ENCODE results near the gene PARVA.
A peak's percentile ranks its signal among the peaks of the same experiment; 100 is the strongest.

The PARVA gene

GRCh38 chr11:12417691-12418611 is 40.6 kb downstream of the PARVA start:
- H4K8ac ChIP-seq (ENCODE audit: low read length): peak overlapping the region; percentile 72
- no peaks in the 10 kb centered on the region for H3K27me3 ChIP-seq (ENCODE audit: control insufficient read depth in 1 of 2, insufficient read depth in 1 of 2, low read length in 2 of 2)
- peak overlapping the region in 1 of 2 experiments; percentile 31 for H3K14ac ChIP-seq (ENCODE audit: low read length in 2 of 2)
- H3K4me1 ChIP-seq (ENCODE audit: control insufficient read depth, insufficient read depth, low read depth, low read length): peaks cover 13% of the 10 kb centered on the region
- H3K18ac ChIP-seq (ENCODE audit: low read depth in 1 of 2, low read length in 2 of 2): peak overlapping the region; percentile 37 to 79
- H3K4me3 ChIP-seq (ENCODE audit: insufficient read depth in 1 of 2, low read depth in 1 of 2, low read length in 2 of 2): peak overlapping the region in 1 of 2 experiments; percentile 1
- peaks cover 25% of the 10 kb centered on the region for H3K79me1 ChIP-seq (replicated peaks; ENCODE audit: low read length, poor library complexity, severe bottlenecking)
- H3K27ac ChIP-seq (ENCODE audit: low read length, poor library complexity, severe bottlenecking): no peak overlapping the region
- no peak overlapping the region for H2BK5ac ChIP-seq (ENCODE audit: low read depth, low read length, poor library complexity, severe bottlenecking)
- no peak overlapping the region for H2BK15ac ChIP-seq (ENCODE audit: low read depth, poor library complexity, severe bottlenecking)
- H2BK120ac ChIP-seq (ENCODE audit: low read depth, low read length): no peak overlapping the region
- no peak overlapping the region for H3K4me2 ChIP-seq (ENCODE audit: low read length, poor library complexity, severe bottlenecking)
- peak overlapping the region; percentile 34 to 40 for H3K4ac ChIP-seq (ENCODE audit: low read depth in 1 of 2, low read length in 2 of 2)
- peak overlapping the region; percentile 20 for H3K9ac ChIP-seq (ENCODE audit: low read length)
- WGBS: 84% methylated on average over 6 of the region's 11 CpGs
- DNase-seq: no peak
- H3K36me3 ChIP-seq (ENCODE audit: control insufficient read depth in 1 of 2, insufficient read depth in 2 of 2, low read depth in 1 of 2, low read length in 2 of 2): peaks cover 0 to 4% of the 10 kb centered on the region in 2 experiments
- H2AFZ ChIP-seq (ENCODE audit: low read depth, low read length): no peak overlapping the region
- H4K91ac ChIP-seq (ENCODE audit: low read length): peak overlapping the region; percentile 87
- H2AK5ac ChIP-seq (ENCODE audit: low read length, severe bottlenecking): peak overlapping the region; percentile 81
- H3K23ac ChIP-seq (ENCODE audit: low read length in 2 of 2): peak overlapping the region in 1 of 2 experiments; percentile 91
- H3K9me3 ChIP-seq (ENCODE audit: control insufficient read depth, low read length): no peaks in the 10 kb centered on the region
- H2BK12ac ChIP-seq (ENCODE audit: low read length in 2 of 2): peak overlapping the region; percentile 21 to 78

DNA sequence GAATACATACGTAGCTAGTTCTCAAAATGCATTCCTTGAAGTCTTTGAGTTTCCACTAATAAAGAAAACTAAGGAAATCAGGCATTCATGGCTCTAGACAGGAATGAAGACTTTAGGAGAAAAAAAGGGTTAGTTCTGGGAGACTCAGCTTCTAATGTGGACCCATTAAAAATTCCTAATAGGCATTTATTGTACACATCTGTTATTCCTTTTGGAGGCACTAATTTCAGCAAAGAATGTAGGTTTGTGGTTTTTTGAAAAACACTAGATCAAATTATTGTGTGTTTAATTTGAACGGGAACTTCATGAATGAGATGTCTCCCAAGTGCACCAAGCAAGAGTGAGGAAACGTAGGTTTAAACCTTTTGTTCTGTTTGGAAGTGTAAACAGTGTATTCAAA is 42.7 kb downstream of the PARVA start:
- no peak overlapping the region for H3K4ac ChIP-seq (ENCODE audit: low read depth in 1 of 2, low read length in 2 of 2)
- no peak for DNase-seq
- H2BK12ac ChIP-seq (ENCODE audit: low read length in 2 of 2): no peak overlapping the region
- no peak overlapping the region for H2BK15ac ChIP-seq (ENCODE audit: low read depth, poor library complexity, severe bottlenecking)
- no peak overlapping the region for H2AFZ ChIP-seq (ENCODE audit: low read depth, low read length)
- no peak overlapping the region for H4K8ac ChIP-seq (ENCODE audit: low read length)
- no peak overlapping the region for H2BK5ac ChIP-seq (ENCODE audit: low read depth, low read length, poor library complexity, severe bottlenecking)
- no peak overlapping the region for H4K91ac ChIP-seq (ENCODE audit: low read length)
- no peak overlapping the region for H3K4me3 ChIP-seq (ENCODE audit: insufficient read depth in 1 of 2, low read depth in 1 of 2, low read length in 2 of 2)
- H3K36me3 ChIP-seq (ENCODE audit: control insufficient read depth in 1 of 2, insufficient read depth in 2 of 2, low read depth in 1 of 2, low read length in 2 of 2): peaks cover 0 to 4% of the 10 kb centered on the region in 2 experiments
- H3K27me3 ChIP-seq (ENCODE audit: control insufficient read depth in 1 of 2, insufficient read depth in 1 of 2, low read length in 2 of 2): no peaks in the 10 kb centered on the region
- no peak overlapping the region for H2BK120ac ChIP-seq (ENCODE audit: low read depth, low read length)
- no peak overlapping the region for H3K18ac ChIP-seq (ENCODE audit: low read depth in 1 of 2, low read length in 2 of 2)
- H3K9me3 ChIP-seq (ENCODE audit: control insufficient read depth, low read length): no peaks in the 10 kb centered on the region
- peaks cover 10% of the 10 kb centered on the region for H3K4me1 ChIP-seq (ENCODE audit: control insufficient read depth, insufficient read depth, low read depth, low read length)
- no peak overlapping the region for H3K23ac ChIP-seq (ENCODE audit: low read length in 2 of 2)
- no peak overlapping the region for H3K4me2 ChIP-seq (ENCODE audit: low read length, poor library complexity, severe bottlenecking)
- H3K9ac ChIP-seq (ENCODE audit: low read length): no peak overlapping the region
- no peak overlapping the region for H3K27ac ChIP-seq (ENCODE audit: low read length, poor library complexity, severe bottlenecking)
- 98% methylated on average over 2 of the region's 3 CpGs for WGBS
- peaks cover 20% of the 10 kb centered on the region for H3K79me1 ChIP-seq (replicated peaks; ENCODE audit: low read length, poor library complexity, severe bottlenecking)
- H3K14ac ChIP-seq (ENCODE audit: low read length in 2 of 2): no peak overlapping the region
- no peak overlapping the region for H2AK5ac ChIP-seq (ENCODE audit: low read length, severe bottlenecking)

- Histone ChIP-seq H3K9ac (ENCODE audit: low read length) (no peak overlapping the region), H3K36me3 (ENCODE audit: control insufficient read depth in 1 of 2, insufficient read depth in 2 of 2, low read depth in 1 of 2, low read length in 2 of 2) (peaks cover 0 to 4% of the 10 kb centered on the region in 2 experiments), H2BK5ac (ENCODE audit: low read depth, low read length, poor library complexity, severe bottlenecking) (no peak overlapping the region), H2BK120ac (ENCODE audit: low read depth, low read length) (no peak overlapping the region), H3K27me3 (ENCODE audit: control insufficient read depth in 1 of 2, insufficient read depth in 1 of 2, low read length in 2 of 2) (no peaks in the 10 kb centered on the region), H3K27ac (ENCODE audit: low read length, poor library complexity, severe bottlenecking) (no peak overlapping the region), H3K4me1 (ENCODE audit: control insufficient read depth, insufficient read depth, low read depth, low read length) (peaks cover 10% of the 10 kb centered on the region), H4K8ac (ENCODE audit: low read length) (no peak overlapping the region), H3K14ac (ENCODE audit: low read length in 2 of 2) (no peak overlapping the region), H3K23ac (ENCODE audit: low read length in 2 of 2) (no peak overlapping the region), H3K4me3 (ENCODE audit: insufficient read depth in 1 of 2, low read depth in 1 of 2, low read length in 2 of 2) (no peak overlapping the region), H3K9me3 (ENCODE audit: control insufficient read depth, low read length) (no peaks in the 10 kb centered on the region), H3K4ac (ENCODE audit: low read depth in 1 of 2, low read length in 2 of 2) (no peak overlapping the region), H3K18ac (ENCODE audit: low read depth in 1 of 2, low read length in 2 of 2) (no peak overlapping the region), H4K91ac (ENCODE audit: low read length) (no peak overlapping the region), H2BK15ac (ENCODE audit: low read depth, poor library complexity, severe bottlenecking) (no peak overlapping the region), H2BK12ac (ENCODE audit: low read length in 2 of 2) (no peak overlapping the region), H3K79me1 (replicated peaks; ENCODE audit: low read length, poor library complexity, severe bottlenecking) (peaks cover 23% of the 10 kb centered on the region), H2AK5ac (ENCODE audit: low read length, severe bottlenecking) (no peak overlapping the region), H3K4me2 (ENCODE audit: low read length, poor library complexity, severe bottlenecking) (no peak overlapping the region), H2AFZ (ENCODE audit: low read depth, low read length) (no peak overlapping the region)
- no peak for DNase-seq
- WGBS: 95% methylated on average over 4 of the region's 6 CpGs
Measured at GRCh38 chr11:12420706-12421105, 43.3 kb downstream of the PARVA start.

- peaks cover 25% of the 10 kb centered on the region for H3K79me1 ChIP-seq (replicated peaks; ENCODE audit: low read length, poor library complexity, severe bottlenecking)
- H4K8ac ChIP-seq (ENCODE audit: low read length): no peak overlapping the region
- 100% methylated on average over 1 of the region's 1 CpG for WGBS
- H3K27ac ChIP-seq (ENCODE audit: low read length, poor library complexity, severe bottlenecking): no peak overlapping the region
- H2AFZ ChIP-seq (ENCODE audit: low read depth, low read length): no peak overlapping the region
- H3K9ac ChIP-seq (ENCODE audit: low read length): no peak overlapping the region
- H3K4me2 ChIP-seq (ENCODE audit: low read length, poor library complexity, severe bottlenecking): no peak overlapping the region
- H2BK5ac ChIP-seq (ENCODE audit: low read depth, low read length, poor library complexity, severe bottlenecking): no peak overlapping the region
- no peak overlapping the region for H2AK5ac ChIP-seq (ENCODE audit: low read length, severe bottlenecking)
- H2BK120ac ChIP-seq (ENCODE audit: low read depth, low read length): no peak overlapping the region
- no peak overlapping the region for H3K18ac ChIP-seq (ENCODE audit: low read depth in 1 of 2, low read length in 2 of 2)
- no peak overlapping the region for H3K23ac ChIP-seq (ENCODE audit: low read length in 2 of 2)
- H3K36me3 ChIP-seq (ENCODE audit: control insufficient read depth in 1 of 2, insufficient read depth in 2 of 2, low read depth in 1 of 2, low read length in 2 of 2): peaks cover 0 to 4% of the 10 kb centered on the region in 2 experiments
- H3K4me1 ChIP-seq (ENCODE audit: control insufficient read depth, insufficient read depth, low read depth, low read length): peaks cover 9% of the 10 kb centered on the region
- H3K9me3 ChIP-seq (ENCODE audit: control insufficient read depth, low read length): no peaks in the 10 kb centered on the region
- no peaks in the 10 kb centered on the region for H3K27me3 ChIP-seq (ENCODE audit: control insufficient read depth in 1 of 2, insufficient read depth in 1 of 2, low read length in 2 of 2)
- no peak overlapping the region for H3K4ac ChIP-seq (ENCODE audit: low read depth in 1 of 2, low read length in 2 of 2)
- no peak overlapping the region for H2BK12ac ChIP-seq (ENCODE audit: low read length in 2 of 2)
- no peak overlapping the region for H2BK15ac ChIP-seq (ENCODE audit: low read depth, poor library complexity, severe bottlenecking)
- H3K14ac ChIP-seq (ENCODE audit: low read length in 2 of 2): no peak overlapping the region
- H4K91ac ChIP-seq (ENCODE audit: low read length): no peak overlapping the region
- no peak overlapping the region for H3K4me3 ChIP-seq (ENCODE audit: insufficient read depth in 1 of 2, low read depth in 1 of 2, low read length in 2 of 2)
- DNase-seq: no peak
Measured at GRCh38 chr11:12421386-12421785, 44.0 kb downstream of the PARVA start.
